GM06990 (cell line): ENCODE results near the gene BBS5.

ENCODE experiments used
- DNase-seq: peaks from one replicate; pipeline ENCODE4 v3.0.0-alpha.2; 2011; ENCODE audit not compliant: insufficient read length; ENCODE audit errors: extremely low read depth
- H3K27me3 ChIP-seq: replicated peaks from 2 replicates; pipeline ENCODE4 v1.6.0; 2011; ENCODE audit warnings: low read length; ENCODE audit not compliant: control insufficient read depth, insufficient read depth
- H3K36me3 ChIP-seq: 2 replicates; pipeline ENCODE4 v1.5.1; 2011; ENCODE audit warnings: low read length; ENCODE audit not compliant: control insufficient read depth, insufficient read depth
- H3K4me3 ChIP-seq: replicated peaks from 2 replicates; pipeline ENCODE4 v1.5.1; 2011; ENCODE audit warnings: low read depth, mild to moderate bottlenecking, control low read depth, low read length
- TF ChIP-seq, protein P1 (sequence below): IDR thresholded peaks from 2 replicates; pipeline ENCODE4 v1.5.1; 2011; ENCODE audit warnings: low read length, control low read depth, mild to moderate bottlenecking, inconsistent platforms; ENCODE audit not compliant: insufficient read depth, poor library complexity, severe bottlenecking

Gene BBS5

DNA sequence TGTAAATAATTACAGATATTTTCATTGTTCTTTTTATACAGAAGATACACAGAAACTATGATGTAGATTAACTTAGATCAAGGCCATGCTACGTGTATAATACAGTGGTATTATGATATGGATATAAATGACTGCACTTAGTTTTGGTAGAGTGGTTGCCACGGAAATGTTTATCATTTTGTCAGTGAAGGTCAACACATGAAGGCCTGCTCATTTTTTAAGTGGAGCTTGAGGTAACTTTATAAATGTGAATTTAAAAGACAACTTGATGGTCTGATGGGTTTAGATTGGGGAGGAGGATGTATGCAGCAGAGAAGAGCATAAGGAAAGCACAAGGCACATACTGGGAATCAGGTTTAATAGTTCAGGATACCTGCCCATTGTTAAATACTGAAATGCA lies 14.4 kb upstream of the BBS5 start:
- no peak overlapping the region for H3K4me3 ChIP-seq
- TF ChIP-seq, protein P1, sequence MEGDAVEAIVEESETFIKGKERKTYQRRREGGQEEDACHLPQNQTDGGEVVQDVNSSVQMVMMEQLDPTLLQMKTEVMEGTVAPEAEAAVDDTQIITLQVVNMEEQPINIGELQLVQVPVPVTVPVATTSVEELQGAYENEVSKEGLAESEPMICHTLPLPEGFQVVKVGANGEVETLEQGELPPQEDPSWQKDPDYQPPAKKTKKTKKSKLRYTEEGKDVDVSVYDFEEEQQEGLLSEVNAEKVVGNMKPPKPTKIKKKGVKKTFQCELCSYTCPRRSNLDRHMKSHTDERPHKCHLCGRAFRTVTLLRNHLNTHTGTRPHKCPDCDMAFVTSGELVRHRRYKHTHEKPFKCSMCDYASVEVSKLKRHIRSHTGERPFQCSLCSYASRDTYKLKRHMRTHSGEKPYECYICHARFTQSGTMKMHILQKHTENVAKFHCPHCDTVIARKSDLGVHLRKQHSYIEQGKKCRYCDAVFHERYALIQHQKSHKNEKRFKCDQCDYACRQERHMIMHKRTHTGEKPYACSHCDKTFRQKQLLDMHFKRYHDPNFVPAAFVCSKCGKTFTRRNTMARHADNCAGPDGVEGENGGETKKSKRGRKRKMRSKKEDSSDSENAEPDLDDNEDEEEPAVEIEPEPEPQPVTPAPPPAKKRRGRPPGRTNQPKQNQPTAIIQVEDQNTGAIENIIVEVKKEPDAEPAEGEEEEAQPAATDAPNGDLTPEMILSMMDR = no peak
- no peaks in the 10 kb centered on the region for H3K27me3 ChIP-seq
- no peaks in the 10 kb centered on the region for H3K36me3 ChIP-seq
- DNase-seq = no peak

DNA sequence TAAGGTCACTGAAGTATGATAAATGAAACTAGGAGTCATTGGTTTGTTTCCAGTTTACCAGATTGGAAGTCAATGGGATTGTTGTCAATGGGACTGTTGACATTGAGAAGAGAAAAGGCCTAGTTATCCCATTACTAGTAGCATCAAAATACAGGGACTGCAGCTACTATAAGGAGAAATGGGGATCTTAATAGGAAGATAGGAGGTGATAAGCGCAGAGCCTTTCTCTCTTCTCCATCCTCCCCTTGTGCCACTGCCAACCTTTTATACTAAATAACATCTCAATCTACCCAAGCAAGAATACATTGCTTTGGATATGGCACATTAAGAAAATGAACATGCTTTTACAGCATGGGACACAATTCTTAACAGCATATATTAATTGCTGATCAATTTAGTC lies 10.5 kb upstream of the BBS5 start:
- DNase-seq = no peak
- H3K4me3 ChIP-seq = no peak overlapping the region
- H3K36me3 ChIP-seq = no peaks in the 10 kb centered on the region
- TF ChIP-seq, protein P1 = no peak
- H3K27me3 ChIP-seq = no peaks in the 10 kb centered on the region

DNA sequence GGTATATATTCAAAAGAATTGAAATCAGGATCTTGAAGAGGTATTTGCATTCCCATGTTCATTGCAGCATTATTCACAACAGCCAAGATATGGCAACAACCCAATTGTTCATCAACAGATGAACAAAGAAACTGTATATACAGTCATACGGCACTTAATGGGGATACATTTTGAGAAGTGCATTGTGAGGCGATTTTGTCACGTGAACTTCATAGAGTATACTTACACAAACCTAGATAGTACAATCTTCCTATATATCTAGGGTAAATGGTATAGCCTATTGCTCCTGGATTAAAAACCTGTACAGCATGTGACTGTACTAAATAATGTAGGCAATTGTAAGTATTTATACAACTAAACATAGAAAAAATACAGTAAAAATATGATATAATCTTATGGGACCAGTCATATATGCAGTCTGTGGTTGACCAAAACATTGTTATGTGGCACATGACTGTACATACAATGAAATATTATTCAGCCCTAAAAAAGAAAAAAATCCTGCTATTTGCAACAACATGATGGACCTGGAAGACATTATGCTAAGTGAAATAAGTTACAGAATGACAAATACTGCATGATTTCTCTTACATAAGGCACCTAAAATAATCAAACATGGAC lies 9.2 kb upstream of the BBS5 start:
- no peaks in the 10 kb centered on the region for H3K27me3 ChIP-seq
- DNase-seq = no peak
- H3K4me3 ChIP-seq = no peak overlapping the region
- H3K36me3 ChIP-seq = no peaks in the 10 kb centered on the region
- TF ChIP-seq, protein P1 = no peak

DNA sequence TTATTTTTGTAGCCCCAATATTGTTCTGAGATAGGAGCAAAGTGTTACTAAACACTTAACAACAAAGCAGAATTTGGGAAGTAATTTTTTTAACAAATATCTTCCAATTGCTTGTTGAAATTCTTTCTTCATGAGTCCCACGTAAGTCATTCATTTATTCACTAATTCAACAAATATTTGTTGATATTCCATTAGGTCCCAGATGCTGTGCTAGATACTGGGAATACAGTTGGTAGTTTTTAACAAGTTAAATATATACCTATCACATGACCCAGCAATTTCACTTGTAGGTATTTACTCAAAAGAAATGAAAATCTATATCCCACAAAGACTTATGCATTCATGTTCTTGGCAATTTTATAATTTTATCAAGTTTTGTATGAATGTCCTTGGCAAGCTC lies 7.0 kb upstream of the BBS5 start:
- no peak overlapping the region for H3K4me3 ChIP-seq
- DNase-seq = no peak
- TF ChIP-seq, protein P1 = no peak
- H3K27me3 ChIP-seq = no peaks in the 10 kb centered on the region
- no peaks in the 10 kb centered on the region for H3K36me3 ChIP-seq

DNA sequence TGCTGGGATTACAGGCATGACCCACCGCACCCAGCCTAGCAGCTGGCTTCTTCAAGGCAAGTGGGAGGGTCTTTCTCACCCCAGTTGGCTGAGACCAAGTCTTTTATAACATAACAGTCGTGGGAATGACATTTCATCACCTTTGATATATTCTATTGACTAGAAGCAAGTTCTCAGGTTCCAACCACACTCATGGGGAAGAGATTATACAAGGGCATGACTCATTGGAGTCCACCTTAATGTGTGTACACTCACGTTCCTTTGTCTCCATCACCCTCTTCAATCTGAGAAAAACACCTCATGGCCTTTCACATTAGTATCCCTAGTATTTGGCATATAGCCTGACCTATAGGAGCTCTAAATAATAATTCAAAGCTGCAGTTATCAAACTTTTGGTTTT lies 2.8 kb upstream of the BBS5 start:
- Histone ChIP-seq H3K4me3 (no peak overlapping the region), H3K36me3 (no peaks in the 10 kb centered on the region), H3K27me3 (no peaks in the 10 kb centered on the region)
- TF ChIP-seq, protein P1 = no peak
- no peak for DNase-seq

DNA sequence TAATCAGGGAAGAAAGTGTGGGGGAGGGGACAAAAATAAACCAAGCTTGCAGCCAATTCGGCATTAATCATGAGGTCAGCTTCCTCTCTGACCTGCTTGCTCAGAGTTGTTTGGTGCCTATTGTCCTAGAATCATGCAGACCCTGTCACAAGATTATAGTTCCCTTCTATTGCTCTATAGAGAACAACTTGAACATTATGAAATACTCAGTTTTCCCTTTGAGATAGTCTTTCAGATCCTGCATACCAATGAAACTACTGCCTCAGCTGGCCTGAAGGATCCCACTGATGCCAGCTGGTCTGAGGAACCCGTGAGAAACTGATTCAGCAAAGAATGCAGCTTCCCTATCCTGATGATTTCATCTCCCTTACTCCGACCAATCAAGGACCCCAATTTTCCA lies 955 bp upstream of the BBS5 start:
- Histone ChIP-seq H3K27me3 (no peaks in the 10 kb centered on the region), H3K4me3 (no peak overlapping the region), H3K36me3 (no peaks in the 10 kb centered on the region)
- DNase-seq = no peak
- TF ChIP-seq, protein P1 = no peak
